Glomerular visceral epithelial cell (primary cell): ENCODE data around the gene ZNF225.
A peak's percentile ranks its signal among the peaks of the same experiment; 100 is the strongest.
"Not testable (repeated sequence)": the region's sequence is repeated elsewhere in the genome, so short reads cannot be mapped to it uniquely, and the experiment has no call there.

Experiments
- DNase-seq: peaks from one replicate; pipeline ENCODE4 v3.0.0-alpha.2; 2016; ENCODE audit errors: extremely low spot score

The ZNF225 gene

DNA sequence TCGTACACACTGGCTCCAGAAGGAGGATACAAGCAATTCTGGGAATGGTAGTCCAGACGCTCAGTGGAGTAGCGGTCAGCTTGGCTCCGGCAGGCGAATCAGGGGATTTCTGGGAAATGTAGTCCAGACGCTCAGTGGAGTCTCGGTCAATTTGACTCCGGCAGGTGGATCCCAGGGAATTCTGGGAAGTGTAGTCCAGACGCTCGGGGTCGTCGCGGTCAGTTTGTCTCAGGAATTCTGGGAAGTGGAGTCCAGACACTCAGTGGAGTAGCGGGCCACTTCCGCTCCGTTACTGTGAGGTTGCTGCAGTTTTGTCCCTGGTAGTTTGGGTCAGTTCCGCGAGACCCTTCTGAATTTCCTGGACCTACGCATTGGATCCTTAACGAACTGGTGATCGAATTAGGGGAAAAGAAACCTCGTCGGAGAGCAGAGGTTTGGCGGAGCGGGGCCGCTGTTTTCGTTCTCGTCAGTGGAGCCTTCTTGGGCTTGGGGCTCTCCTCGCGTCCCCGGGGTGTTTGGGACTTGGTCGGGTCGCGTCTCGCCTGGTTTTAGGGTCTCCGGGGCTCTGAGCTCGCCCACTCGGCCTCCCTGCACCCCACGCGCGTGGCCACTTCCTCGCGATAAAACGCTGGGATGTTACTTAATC, at the start of gene ZNF225:
TSS of gene ZNF225 (plus strand) at position 262 of the 646 bp plus-strand sequence. CDS start 2,429 bp downstream, outside the sequence.
- peak; percentile 97 for DNase-seq

DNA sequence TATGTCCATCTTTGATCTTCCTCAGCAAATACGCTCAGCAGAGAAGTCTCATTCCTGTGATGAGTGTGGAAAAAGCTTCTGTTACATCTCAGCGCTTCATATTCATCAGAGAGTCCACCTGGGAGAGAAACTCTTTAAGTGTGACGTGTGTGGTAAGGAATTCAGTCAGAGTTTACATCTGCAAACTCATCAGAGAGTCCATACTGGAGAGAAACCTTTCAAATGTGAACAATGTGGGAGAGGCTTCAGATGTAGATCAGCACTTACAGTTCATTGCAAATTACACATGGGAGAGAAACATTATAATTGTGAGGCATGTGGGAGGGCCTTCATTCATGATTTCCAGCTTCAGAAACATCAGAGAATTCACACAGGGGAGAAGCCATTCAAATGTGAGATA, 46.9 kb upstream of the ZNF225 start:
- DNase-seq: no peak

- no peak for DNase-seq
Measured at GRCh38 chr19:44069415-44069814, 43.8 kb upstream of the ZNF225 start.

DNA sequence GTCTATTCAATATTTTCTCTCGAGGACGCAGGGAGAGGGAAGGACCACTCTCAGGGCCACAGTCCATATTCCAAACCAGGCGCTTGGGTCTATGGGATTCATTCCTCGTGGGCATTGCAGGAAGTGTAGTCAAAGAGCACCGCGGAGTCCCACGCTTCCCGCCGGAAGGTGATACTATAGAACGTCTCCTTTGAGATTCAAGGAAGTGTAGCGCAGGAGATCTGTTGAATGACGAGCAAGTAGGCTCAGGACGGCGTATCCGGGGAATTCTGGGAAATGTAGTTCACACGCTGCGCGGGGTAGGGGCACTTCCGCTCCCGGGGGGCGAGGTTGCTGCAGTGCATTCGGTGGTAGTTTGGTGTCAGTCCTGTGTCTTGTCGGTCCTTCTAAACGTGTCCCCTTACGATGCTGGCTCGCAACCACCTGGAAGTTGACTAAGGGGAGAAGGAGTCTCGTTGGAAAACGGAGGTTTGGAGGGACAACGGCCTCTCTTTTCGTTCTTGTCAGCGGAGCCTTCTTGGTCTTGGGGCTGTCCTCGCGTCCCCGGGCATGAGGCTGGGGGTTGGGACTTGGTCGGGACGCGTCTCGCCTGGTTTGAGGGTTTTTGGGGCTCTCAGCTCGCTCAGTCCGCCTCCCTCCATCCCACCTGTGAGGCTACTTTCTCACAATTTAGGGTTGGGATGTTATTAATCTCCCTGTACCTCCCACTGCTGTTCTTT, 41.2 kb upstream of the ZNF225 start, which contains the start of gene ZNF284:
TSS of gene ZNF284 (plus strand) at position 336 of the 719 bp plus-strand sequence. CDS start 4,231 bp downstream, outside the sequence.
- DNase-seq: peak; percentile 90

DNA sequence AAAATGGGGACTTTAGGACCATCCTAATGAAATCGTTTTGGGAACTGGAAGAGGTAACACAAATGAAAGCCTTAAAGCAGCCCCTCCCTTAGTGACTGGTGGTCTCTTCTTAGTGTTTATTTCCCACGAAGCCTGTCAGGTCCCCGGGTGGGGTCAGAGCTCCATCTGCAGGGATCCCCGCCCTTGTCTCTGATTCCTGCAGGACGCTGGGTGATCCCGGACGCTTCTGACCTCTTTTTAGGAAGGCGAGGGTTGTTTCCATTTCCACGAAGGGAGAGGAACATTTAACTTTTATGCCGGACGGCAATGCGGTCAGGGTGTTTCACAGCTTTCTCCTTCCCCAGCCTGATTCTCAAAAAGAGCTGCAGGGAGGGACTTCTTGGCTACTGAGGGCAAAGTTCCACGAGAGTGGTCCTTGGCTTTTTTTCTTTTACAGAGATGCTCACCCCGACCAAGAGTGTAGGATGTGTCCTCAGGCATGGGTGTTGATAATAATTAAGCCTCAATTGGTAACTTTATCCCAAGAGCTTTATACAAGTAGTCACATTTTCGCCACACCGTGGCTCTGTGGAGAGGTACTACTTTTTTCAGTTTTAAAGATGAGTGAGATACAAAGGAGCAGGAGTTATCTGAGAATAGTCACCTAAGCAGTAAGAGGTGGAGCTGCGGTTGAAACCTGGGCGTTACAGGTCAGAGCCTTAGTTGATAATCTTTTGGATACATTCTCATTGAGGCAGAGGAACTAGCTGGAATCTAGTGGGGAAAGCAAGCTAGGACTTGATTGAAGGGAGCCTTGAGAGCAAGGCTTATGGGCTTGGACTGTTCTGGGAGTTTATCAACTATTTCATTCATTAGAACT, 40.4 kb upstream of the ZNF225 start:
- peak; percentile 21 for DNase-seq

DNA sequence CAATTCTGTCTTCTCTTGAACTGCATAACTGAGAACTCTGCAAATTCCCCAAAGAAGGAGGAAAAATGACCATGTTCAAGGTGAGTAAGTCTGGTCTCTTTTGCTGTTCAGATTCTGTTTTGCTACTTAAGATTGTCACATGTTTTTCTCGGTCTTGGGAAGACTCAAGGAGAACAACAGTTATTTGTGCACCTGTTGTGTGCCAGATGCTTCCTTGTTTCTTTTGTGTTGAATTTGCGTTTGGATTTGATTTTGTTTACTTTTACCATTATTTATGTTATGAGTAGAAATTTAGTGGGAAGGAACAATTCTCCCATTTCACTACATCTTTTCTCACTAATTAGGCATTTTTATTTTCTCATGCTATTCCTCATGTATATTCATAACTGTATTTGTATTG, 36.9 kb upstream of the ZNF225 start:
- no peak for DNase-seq

DNA sequence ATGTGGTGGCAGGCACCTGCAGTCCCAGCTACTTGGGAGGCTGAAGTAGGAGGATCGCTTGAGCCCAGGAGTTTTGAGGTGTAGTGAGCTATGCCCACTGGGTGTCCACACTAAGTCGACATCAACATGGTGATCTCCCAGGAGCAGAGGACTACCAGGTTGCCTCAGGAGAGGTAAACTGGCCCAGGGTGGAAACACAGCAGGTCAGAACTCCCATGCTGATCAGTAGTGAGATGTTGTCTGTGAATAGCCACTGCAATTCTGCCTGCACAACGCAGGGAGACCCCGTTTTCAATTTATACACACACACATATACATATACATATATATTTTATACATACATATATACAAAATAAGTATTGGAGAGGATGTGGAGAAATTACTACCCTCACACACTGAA, 21.1 kb upstream of the ZNF225 start:
- no peak for DNase-seq

- DNase-seq: peak; percentile 91
Measured at GRCh38 chr19:44093931-44094765, 19.1 kb upstream of the ZNF225 start, which contains the start of gene ZNF224. ZNF224 (plus strand) TSS chr19:44094361; CDS start chr19:44097874, 3,513 bp downstream.

- DNase-seq: no peak
Measured at GRCh38 chr19:44107751-44108150, 5.4 kb upstream of the ZNF225 start.

DNA sequence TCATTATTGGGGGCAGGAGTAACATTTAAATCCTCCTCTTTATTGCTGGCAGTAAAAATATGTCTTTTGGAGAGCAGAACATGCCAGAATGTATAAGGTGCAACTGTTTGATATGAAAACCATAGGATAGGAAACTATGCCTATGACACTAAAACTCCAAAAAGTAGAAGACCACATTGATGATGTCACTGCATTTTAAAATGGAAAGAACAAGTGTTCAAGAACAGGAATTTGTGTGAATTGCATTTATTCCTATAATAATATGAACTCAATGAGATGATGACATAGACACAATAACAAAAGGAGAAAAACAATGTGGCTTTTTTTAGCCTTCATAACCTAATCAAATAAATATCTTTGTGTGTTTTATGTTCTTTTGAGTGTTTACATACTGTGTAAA, 3.7 kb upstream of the ZNF225 start:
- no peak for DNase-seq

DNA sequence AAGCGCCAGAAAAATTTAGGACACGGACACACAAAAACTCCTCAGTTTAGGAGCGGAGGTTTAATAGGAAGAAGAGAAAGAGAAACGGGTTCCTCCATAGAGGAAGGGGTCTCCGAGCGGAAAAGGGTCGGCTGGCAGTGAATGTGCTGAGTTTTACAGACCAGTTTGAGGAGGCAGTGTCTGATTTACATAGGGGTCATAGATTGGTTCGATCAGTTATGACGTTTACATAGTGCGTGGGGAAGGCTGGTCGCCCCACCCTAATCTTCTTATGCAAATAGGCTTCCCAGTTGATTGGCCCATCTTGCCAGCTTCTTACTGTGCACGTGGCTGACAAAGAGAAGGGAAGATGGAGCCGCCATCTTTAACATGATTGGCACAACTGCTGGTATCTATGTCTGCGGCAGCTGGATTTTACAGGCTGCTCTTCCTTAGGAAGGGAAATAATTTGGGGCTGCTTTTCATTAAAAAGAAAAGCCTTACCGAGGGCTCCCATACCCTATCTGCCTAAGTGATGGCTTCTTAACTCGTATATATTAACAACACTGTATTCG, 1.2 kb upstream of the ZNF225 start:
- peak; percentile 50 for DNase-seq

GRCh38 chr19:44112802-44113137, 429 bp upstream of the ZNF225 start:
- DNase-seq: no peak

- DNase-seq: no peak
Measured at GRCh38 chr19:44113784-44114390, 688 bp downstream of the ZNF225 start.

- not testable (repeated sequence) for DNase-seq
Measured at GRCh38 chr19:44121162-44121561, 8.0 kb downstream of the ZNF225 start.

DNA sequence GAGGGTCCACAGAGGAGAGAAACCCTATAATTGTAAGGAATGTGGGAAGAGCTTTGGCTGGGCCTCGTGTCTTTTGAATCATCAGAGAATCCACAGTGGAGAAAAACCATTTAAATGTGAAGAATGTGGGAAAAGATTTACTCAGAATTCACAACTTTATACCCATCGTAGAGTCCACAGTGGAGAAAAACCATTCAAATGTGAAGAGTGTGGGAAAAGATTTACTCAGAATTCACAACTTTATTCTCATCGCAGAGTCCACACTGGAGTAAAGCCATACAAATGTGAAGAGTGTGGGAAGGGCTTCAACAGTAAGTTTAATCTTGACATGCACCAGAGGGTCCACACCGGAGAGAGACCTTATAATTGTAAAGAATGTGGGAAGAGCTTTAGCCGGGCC, 18.8 kb downstream of the ZNF225 start:
- DNase-seq: no peak

DNA sequence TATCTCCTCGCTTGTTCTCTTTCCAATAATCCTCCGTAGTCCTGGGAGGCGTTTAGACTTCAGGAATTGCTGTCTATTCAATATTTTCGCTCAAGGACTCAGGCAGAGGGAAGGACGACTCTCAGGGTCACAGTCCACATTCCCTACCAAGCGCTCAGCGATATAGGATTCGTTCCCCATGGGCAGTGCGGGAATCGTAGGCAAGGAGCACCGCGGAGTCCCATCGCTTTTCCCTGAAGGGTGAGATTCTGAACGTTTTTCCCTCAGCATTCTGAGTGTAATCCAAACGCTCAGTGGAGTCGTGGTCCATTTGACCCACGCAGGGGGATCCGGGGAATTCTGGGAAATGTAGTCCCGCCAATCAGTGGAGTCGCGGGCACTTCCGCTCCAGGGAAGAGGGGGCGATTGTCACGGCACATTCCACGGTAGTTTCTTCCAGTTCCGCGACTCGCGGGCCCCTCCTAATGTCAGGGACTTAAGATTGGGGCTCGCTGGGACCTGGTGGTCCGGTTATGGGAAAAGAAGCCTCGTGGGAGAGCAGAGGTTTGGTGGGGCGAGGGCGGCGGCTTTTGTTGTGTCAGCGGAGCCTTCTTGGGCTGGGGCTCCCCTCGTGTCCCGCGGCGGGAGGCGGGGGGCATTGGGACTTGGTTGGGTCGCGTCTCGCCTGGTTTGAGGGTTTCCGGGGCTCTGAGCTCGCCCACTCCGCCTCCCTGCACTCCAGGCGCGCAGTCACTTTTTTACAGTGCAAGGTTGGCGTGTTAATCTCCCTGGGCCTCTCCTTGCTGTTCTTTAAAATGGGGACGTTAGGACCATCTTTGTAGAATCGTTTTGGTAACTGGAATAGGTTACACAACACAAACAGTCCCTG, 28.2 kb downstream of the ZNF225 start, which contains the start of gene ZNF234:
TSS of gene ZNF234 (plus strand) at position 364 of the 868 bp plus-strand sequence. CDS start 3,079 bp downstream, outside the sequence.
- peak; percentile 81 for DNase-seq

DNA sequence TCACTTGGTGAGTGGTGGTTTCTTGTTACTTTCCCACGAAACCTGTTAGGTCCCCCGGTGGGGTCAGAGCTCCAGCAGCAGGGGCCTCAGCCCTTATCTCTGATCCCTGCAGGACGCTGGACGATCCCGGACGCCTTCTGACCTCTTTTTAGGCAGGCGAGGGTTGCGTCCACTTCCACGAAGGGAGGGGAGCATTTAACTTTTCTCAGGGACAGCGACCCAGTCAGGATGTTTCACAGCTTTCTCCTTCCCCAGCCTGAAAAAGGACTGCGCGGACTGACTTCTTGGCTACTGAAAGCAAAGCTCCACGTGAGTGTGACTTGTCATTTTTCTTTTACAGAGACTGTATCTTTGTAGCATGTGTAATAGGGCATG, 28.8 kb downstream of the ZNF225 start:
- no peak for DNase-seq

DNA sequence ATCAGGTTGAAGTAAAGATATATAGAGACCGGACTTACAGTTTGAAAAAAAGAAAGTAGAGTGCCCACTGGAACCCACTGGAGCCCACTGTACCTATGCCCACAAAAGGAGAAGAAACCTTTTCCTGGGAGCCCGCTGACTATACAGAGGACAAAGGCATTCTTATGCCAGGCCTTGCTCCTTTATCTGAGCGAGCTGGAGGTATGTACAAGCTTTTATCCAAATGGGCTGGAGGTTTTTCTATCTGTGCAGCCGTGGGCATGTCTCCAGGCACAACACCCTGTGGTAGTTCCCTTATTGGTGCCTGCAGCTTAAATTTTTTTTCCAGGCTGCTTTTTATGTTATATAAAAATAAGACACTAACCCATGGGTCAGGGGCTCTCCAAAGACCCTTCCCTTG, 36.6 kb downstream of the ZNF225 start:
- DNase-seq: no peak

- no peak for DNase-seq
Measured at GRCh38 chr19:44151491-44151890, 38.3 kb downstream of the ZNF225 start.

DNA sequence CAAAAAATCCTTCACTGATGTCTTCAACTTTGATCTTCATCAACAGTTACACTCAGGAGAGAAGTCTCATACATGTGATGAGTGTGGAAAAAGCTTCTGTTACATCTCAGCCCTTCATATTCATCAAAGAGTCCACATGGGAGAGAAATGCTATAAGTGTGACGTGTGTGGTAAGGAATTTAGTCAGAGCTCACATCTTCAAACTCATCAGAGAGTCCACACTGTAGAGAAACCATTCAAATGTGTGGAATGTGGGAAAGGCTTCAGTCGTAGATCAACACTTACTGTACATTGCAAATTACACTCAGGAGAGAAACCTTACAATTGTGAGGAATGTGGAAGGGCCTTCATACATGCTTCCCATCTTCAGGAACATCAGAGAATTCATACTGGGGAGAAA, 43.3 kb downstream of the ZNF225 start:
- DNase-seq: no peak
